H9 (cell line): ENCODE data around the gene TRABD. TPM values are rescaled to one million over a fixed set of nuclear protein-coding genes. Genes with fewer than 3 reads are reported as not detected.

Experiments used
- DNase-seq: peaks from one replicate; pipeline ENCODE4 v3.0.0-alpha.2; 2017
- H2AFZ ChIP-seq: one replicate; pipeline ENCODE4 v1.6.1; 2013; ENCODE audit warnings: mild to moderate bottlenecking, low read length, control low read depth, moderate library complexity
- H2AK5ac ChIP-seq: 2 replicates; pipeline ENCODE4 v1.6.1; 2013; ENCODE audit warnings: low read length, control low read depth, mixed read lengths; ENCODE audit not compliant: insufficient read length
- H2BK120ac ChIP-seq: one replicate; pipeline ENCODE4 v1.6.1; 2013; ENCODE audit warnings: low read depth, mild to moderate bottlenecking, low read length, control low read depth, inconsistent platforms; ENCODE audit not compliant: poor library complexity, severe bottlenecking
- H2BK12ac ChIP-seq: 2 replicates; pipeline ENCODE4 v1.6.1; 2013; ENCODE audit warnings: low read length, control low read depth, mixed read lengths, low read depth; ENCODE audit not compliant: insufficient read length
- H2BK15ac ChIP-seq: 2 replicates; pipeline ENCODE4 v1.6.1; 2013; ENCODE audit warnings: low read depth, low read length, control low read depth
- H2BK20ac ChIP-seq: one replicate; pipeline ENCODE4 v1.6.1; 2013; ENCODE audit warnings: low read depth, mild to moderate bottlenecking, low read length, control low read depth, inconsistent platforms; ENCODE audit not compliant: poor library complexity, severe bottlenecking
- H2BK5ac ChIP-seq: 2 replicates; pipeline ENCODE4 v1.6.1; 2013; ENCODE audit warnings: low read length, control low read depth, mixed read lengths; ENCODE audit not compliant: insufficient read length
- H3K14ac ChIP-seq: 2 replicates; pipeline ENCODE4 v1.6.1; 2013; ENCODE audit warnings: low read length, control low read depth; ENCODE audit not compliant: insufficient read depth
- H3K18ac ChIP-seq: 2 replicates; pipeline ENCODE4 v1.6.1; 2013; ENCODE audit warnings: low read depth, mild to moderate bottlenecking, mixed read lengths, low read length, control low read depth; ENCODE audit not compliant: insufficient read length
- H3K23ac ChIP-seq: 2 replicates; pipeline ENCODE4 v1.6.1; 2013; ENCODE audit warnings: low read length, control low read depth, mixed read lengths, low read depth; ENCODE audit not compliant: insufficient read length
- H3K23me2 ChIP-seq: 2 replicates; pipeline ENCODE4 v1.6.1; 2013; ENCODE audit warnings: low read depth, mild to moderate bottlenecking, mixed read lengths, low read length, control low read depth; ENCODE audit not compliant: insufficient read length, poor library complexity, severe bottlenecking
- H3K27ac ChIP-seq: 2 replicates; pipeline ENCODE4 v1.5.1; 2013; ENCODE audit warnings: low read length, control low read depth, mixed read lengths, low read depth; ENCODE audit not compliant: insufficient read length
- H3K27me3 ChIP-seq: 2 replicates; pipeline ENCODE4 v1.6.1; 2013; ENCODE audit warnings: low read length, control low read depth, inconsistent platforms; ENCODE audit not compliant: insufficient read depth
- H3K4ac ChIP-seq: 2 replicates; pipeline ENCODE4 v1.6.1; 2013; ENCODE audit warnings: low read depth, mild to moderate bottlenecking, control low read depth, inconsistent platforms, low read length, moderate library complexity
- H3K4me1 ChIP-seq: 2 replicates; pipeline ENCODE4 v1.6.1; 2013; ENCODE audit warnings: low read length, control low read depth, inconsistent platforms; ENCODE audit not compliant: insufficient read depth
- H3K4me2 ChIP-seq: 2 replicates; pipeline ENCODE4 v1.6.1; 2013; ENCODE audit warnings: low read length, control low read depth, mixed read lengths; ENCODE audit not compliant: insufficient read length, insufficient read depth
- H3K56ac ChIP-seq: 2 replicates; pipeline ENCODE4 v1.6.1; 2013; ENCODE audit warnings: low read depth, mild to moderate bottlenecking, mixed read lengths, low read length, control low read depth; ENCODE audit not compliant: insufficient read length
- H3K79me1 ChIP-seq: 2 replicates; pipeline ENCODE4 v1.6.1; 2013; ENCODE audit warnings: low read depth, mild to moderate bottlenecking, moderate library complexity, low read length, control low read depth, inconsistent platforms; ENCODE audit not compliant: insufficient read depth, poor library complexity, severe bottlenecking
- H3K79me2 ChIP-seq: 2 replicates; pipeline ENCODE4 v1.6.1; 2013; ENCODE audit warnings: low read length, control low read depth, inconsistent platforms; ENCODE audit not compliant: insufficient read depth
- H3K9ac ChIP-seq: 2 replicates; pipeline ENCODE4 v1.6.1; 2013; ENCODE audit warnings: low read length, control low read depth, mixed read lengths; ENCODE audit not compliant: insufficient read length; ENCODE audit errors: extremely low read depth
- H3K9me3 ChIP-seq: one replicate; pipeline ENCODE4 v1.6.1; 2013; ENCODE audit warnings: low read depth, low read length, inconsistent platforms; ENCODE audit not compliant: control insufficient read depth
- H3T11ph ChIP-seq: one replicate; pipeline ENCODE4 v1.6.1; 2013; ENCODE audit warnings: mild to moderate bottlenecking, low read length, control low read depth, inconsistent platforms
- H4K20me1 ChIP-seq: one replicate; pipeline ENCODE4 v1.6.1; 2013; ENCODE audit not compliant: control insufficient read depth, insufficient read length, insufficient read depth
- H4K5ac ChIP-seq: 2 replicates; pipeline ENCODE4 v1.6.1; 2013; ENCODE audit warnings: low read depth, mild to moderate bottlenecking, mixed read lengths, low read length, control low read depth; ENCODE audit not compliant: insufficient read length
- H4K8ac ChIP-seq: replicated peaks from 2 replicates; pipeline ENCODE4 v1.6.1; 2013; ENCODE audit warnings: low read length, control low read depth, mixed read lengths, low read depth; ENCODE audit not compliant: insufficient read length
- H4K91ac ChIP-seq: 2 replicates; pipeline ENCODE4 v1.6.1; 2013; ENCODE audit warnings: low read depth, mild to moderate bottlenecking, moderate library complexity, mixed read lengths, low read length, control low read depth; ENCODE audit not compliant: insufficient read length
- H3K27ac Mint-ChIP-seq, 3 experiments: 2 replicates in 2 of 3; 3 replicates in 1 of 3; pipeline ENCODE4 v1.8.0; 2020 to 2021; ENCODE audit warnings: mixed read lengths in 3 of 3, mild to moderate bottlenecking in 1 of 3, moderate library complexity in 1 of 3
- H3K27me3 Mint-ChIP-seq: 2 replicates; pipeline ENCODE4 v1.8.0; 2021; ENCODE audit warnings: low read depth, mild to moderate bottlenecking, moderate library complexity, mixed read lengths
- H3K36me3 Mint-ChIP-seq, 3 experiments: 2 replicates in 2 of 3; 3 replicates in 1 of 3; pipeline ENCODE4 v1.8.0; 2020 to 2021; ENCODE audit warnings: low read depth in 3 of 3, mixed read lengths in 3 of 3; ENCODE audit not compliant: insufficient read depth in 1 of 3
- H3K4me1 Mint-ChIP-seq, 2 experiments: 2 replicates each; pipeline ENCODE4 v1.8.0; 2020; ENCODE audit warnings: mixed read lengths in 2 of 2
- H3K4me3 Mint-ChIP-seq, 2 experiments: 2 replicates in 1 of 2; 3 replicates in 1 of 2; pipeline ENCODE4 v1.8.0; 2020 to 2021; ENCODE audit warnings: mild to moderate bottlenecking in 2 of 2, mixed read lengths in 2 of 2, moderate library complexity in 1 of 2
- H3K9me3 Mint-ChIP-seq, 2 experiments: 2 replicates in 1 of 2; 3 replicates in 1 of 2; pipeline ENCODE4 v1.8.0; 2020; ENCODE audit warnings: mild to moderate bottlenecking in 2 of 2, mixed read lengths in 2 of 2, moderate library complexity in 1 of 2
- CTCF ChIP-seq: fragments of 200-600 bp; sonication (generic); conservative IDR thresholded peaks from 3 replicates; pipeline ENCODE4 v1.8.0; 2021; ENCODE audit warnings: antibody characterized with exemption, mild to moderate bottlenecking
- WGBS: extraction: QIAGEN DNeasy Blood & Tissue Kit; methylation state at CpG from one replicate; pipeline ENCODE4 v1.1.7; 2013; ENCODE audit warnings: missing lambda C conversion rate, low lambda C conversion rate, mixed read lengths; ENCODE audit not compliant: insufficient read length; ENCODE audit errors: extremely low coverage; 5-methylcytosine and 5-hydroxymethylcytosine counted together
- total RNA-seq: library from RNA; stranded (reverse); gene quantifications from 2 replicates; pipeline ENCODE4 v1.2.1, GENCODE V29; 2021

Gene TRABD
- total RNA-seq, 1 experiment from 2014 or later: 47.8 TPM

- Histone ChIP-seq H3K9me3 (no peaks in the 10 kb centered on the region), H2BK120ac (no peak overlapping the region), H3K14ac (peak overlapping the region; percentile 10; the same call in 1 of the 2 replicates), H3K4me1 (no peaks in the 10 kb centered on the region), H4K5ac (no peak overlapping the region), H3K27me3 (no peaks in the 10 kb centered on the region), H2BK12ac (no peak overlapping the region), H3K79me1 (no peaks in the 10 kb centered on the region), H3K23me2 (peaks cover 35% of the 10 kb centered on the region), H3K4ac (no peak overlapping the region), H2AFZ (no peak overlapping the region), H3K18ac (peak overlapping the region; percentile 19), H2AK5ac (no peak overlapping the region), H2BK15ac (no peak overlapping the region), H4K91ac (no peak overlapping the region), H3K27ac (no peak overlapping the region), H3K56ac (no peak overlapping the region), H3T11ph (no peak overlapping the region), H3K23ac (no peak overlapping the region), H4K8ac (no peak overlapping the region), H4K20me1 (no peaks in the 10 kb centered on the region), H3K9ac (no peak overlapping the region), H2BK5ac (no peak overlapping the region), H2BK20ac (no peak overlapping the region), H3K79me2 (peaks cover 6% of the 10 kb centered on the region; the same call in 1 of the 2 replicates), H3K4me2 (no peak overlapping the region)
- H3K36me3 Mint-ChIP-seq: peaks cover 0 to 16% (median 5%) of the 10 kb centered on the region in 3 experiments; a peak in 3 of 7 replicates
- DNase-seq: peak; percentile 94
- WGBS: no CpG with 5 or more reads among the region's 16 CpGs
- H3K4me1 Mint-ChIP-seq: peaks cover 15 to 33% of the 10 kb centered on the region in 2 experiments
- no peaks in the 10 kb centered on the region; the same call in 1 of the 2 replicates for H3K27me3 Mint-ChIP-seq
- no peaks in the 10 kb centered on the region for H3K9me3 Mint-ChIP-seq
- no peak for TF ChIP-seq CTCF
- H3K27ac Mint-ChIP-seq: peak overlapping the region; percentile 34 to 96 (median 71); a peak in 4 of 7 replicates
- H3K4me3 Mint-ChIP-seq: peak overlapping the region in 1 of 2 experiments; percentile 27; a peak in 2 of 5 replicates
Observed at GRCh38 chr22:50247748-50248147, 62.0 kb downstream of the TRABD start.
